HepG2 (cell line): Measurements from ENCODE around the gene CBLN3. TPM values are rescaled to one million over a fixed set of nuclear protein-coding genes. Genes with fewer than 3 reads are reported as not detected.

ENCODE experiments used
- ATAC-seq: fragments of 200-7000 bp; cut with Tn5 transposase; 3 replicates; pipeline ENCODE4 v1.9.1; 2020; ENCODE audit warnings: mild to moderate bottlenecking, moderate library complexity
- BruUV-seq: library from RNA; stranded (reverse); fragments of 400-500 nt; replicated peaks from 2 replicates; lab custom pipeline; 2021; lab: Mats Ljungman, UMichigan
- CTCF ChIA-PET: fragments of 300-600 bp; formaldehyde crosslinking; extraction: SDS; loops from one replicate; lab custom pipeline; 2021; ENCODE audit warnings: low total read pairs, inconsistent platforms, low intra/inter-chr PET ratio; lab: Yijun Ruan, JAX
- POLR2A ChIA-PET: fragments of 350-600 bp; sonication (Branson Sonifier 250); formaldehyde crosslinking; loops from one replicate; lab custom pipeline; 2020; ENCODE audit warnings: antibody characterized with exemption, inconsistent platforms; lab: Yijun Ruan, JAX
- DNase-seq: peaks from one replicate; pipeline ENCODE4 v3.0.0-alpha.2; 2015; ENCODE audit warnings: low spot score
- FAIRE-seq: peaks from 3 replicates; lab custom pipeline; 2011; peaks lifted over from hg19 to GRCh38; lab: Jason Lieb, UNC
- H2AFZ ChIP-seq: one replicate; pipeline ENCODE4 v1.6.1; 2011; ENCODE audit warnings: low read length, inconsistent platforms
- H3K27ac ChIP-seq: fragments of 300-600 bp; 3 replicates; pipeline ENCODE4 v1.8.0; 2011; ENCODE audit warnings: mixed run types, mild to moderate bottlenecking, mixed read lengths, low read length, inconsistent platforms; ENCODE audit not compliant: insufficient read depth; ENCODE audit errors: extremely low read length
- H3K27me3 ChIP-seq, 2 experiments: fragments of 200-600 bp in 1 of 2; 2 replicates in 1 of 2; 3 replicates in 1 of 2; pipeline versions ENCODE4 v1.6.0 to v1.8.0; 2011; ENCODE audit warnings: low read length in 2 of 2, mild to moderate bottlenecking in 2 of 2, moderate library complexity in 2 of 2, inconsistent platforms in 1 of 2; ENCODE audit not compliant: insufficient read depth in 2 of 2, control insufficient read depth in 1 of 2
- H3K36me3 ChIP-seq, 2 experiments: fragments of 200-600 bp in 1 of 2; replicated peaks in 1 of 2; 2 replicates in 1 of 2; 3 replicates in 1 of 2; pipeline versions ENCODE4 v1.5.1 to v1.8.0; 2011; ENCODE audit warnings: low read length in 2 of 2, inconsistent platforms in 1 of 2; ENCODE audit not compliant: insufficient read depth in 2 of 2, control insufficient read depth in 1 of 2
- H3K4me1 ChIP-seq: 2 replicates; pipeline ENCODE4 v1.5.1; 2012; ENCODE audit warnings: low read length, inconsistent platforms; ENCODE audit not compliant: insufficient read depth
- H3K4me2 ChIP-seq: 2 replicates; pipeline ENCODE4 v1.6.0; 2011; ENCODE audit warnings: low read depth, low read length, inconsistent platforms
- H3K4me3 ChIP-seq, 3 experiments: fragments of 200-600 bp in 1 of 3; sonication (generic), shearing (Covaris generic) in 1 of 3; replicated peaks in 1 of 3; 2 replicates each; pipeline ENCODE4 v1.5.1; 2011 to 2016; ENCODE audit warnings: low read length in 3 of 3, inconsistent platforms in 2 of 3, low read depth in 2 of 3, mild to moderate bottlenecking in 2 of 3, control low read depth in 1 of 3, mixed read lengths in 1 of 3; ENCODE audit not compliant: insufficient read depth in 1 of 3
- H3K79me2 ChIP-seq: one replicate; pipeline ENCODE4 v1.6.1; 2011; ENCODE audit warnings: low read length, inconsistent platforms; ENCODE audit not compliant: insufficient read depth
- H3K9ac ChIP-seq: 2 replicates; pipeline ENCODE4 v1.6.0; 2011; ENCODE audit warnings: mild to moderate bottlenecking, low read depth, low read length, inconsistent platforms; ENCODE audit not compliant: insufficient read depth
- H3K9me3 ChIP-seq: 2 replicates; pipeline ENCODE4 v1.5.1; 2012; ENCODE audit warnings: mild to moderate bottlenecking, low read length
- H4K20me1 ChIP-seq: 2 replicates; pipeline ENCODE4 v1.6.0; 2011; ENCODE audit warnings: inconsistent platforms, mild to moderate bottlenecking, low read length, moderate library complexity; ENCODE audit not compliant: insufficient read depth
- ARHGAP35 ChIP-seq: sonication (generic); formaldehyde crosslinking; IDR thresholded peaks from 2 replicates; pipeline ENCODE4 v1.9.0; 2022; ENCODE audit warnings: mild to moderate bottlenecking, inconsistent platforms, moderate library complexity, missing genetic modification reagents, borderline replicate concordance
- EED ChIP-seq: sonication (generic); formaldehyde crosslinking; IDR thresholded peaks from 2 replicates; pipeline ENCODE4 v1.5.0; 2020; ENCODE audit warnings: mild to moderate bottlenecking, missing genetic modification reagents
- FOXP4 ChIP-seq: sonication (generic); formaldehyde crosslinking; IDR thresholded peaks from 2 replicates; pipeline ENCODE4 v1.4.0; 2020; ENCODE audit warnings: missing genetic modification reagents
- HDAC2 ChIP-seq: sonication (generic); formaldehyde crosslinking; IDR thresholded peaks from 2 replicates; pipeline ENCODE4 v1.4.0; 2020; ENCODE audit warnings: missing genetic modification reagents
- KAT7 ChIP-seq: IDR thresholded peaks from 2 replicates; pipeline ENCODE4 v1.6.1; 2018; ENCODE audit warnings: borderline replicate concordance, missing compliant biosample characterization
- KMT2A ChIP-seq: sonication (generic); formaldehyde crosslinking; IDR thresholded peaks from 2 replicates; pipeline ENCODE4 v1.4.0; 2020; ENCODE audit warnings: missing genetic modification reagents
- NR2F1 ChIP-seq, 2 experiments: fragments of 450-650 bp in 1 of 2; formaldehyde crosslinking in 1 of 2; IDR thresholded peaks; 2 replicates each; pipeline versions ENCODE4 v1.5.0 to v1.6.1; 2016 to 2020; ENCODE audit warnings: mild to moderate bottlenecking in 1 of 2, missing compliant biosample characterization in 1 of 2, missing genetic modification reagents in 1 of 2, moderate library complexity in 1 of 2
- RELA ChIP-seq: sonication (generic); formaldehyde crosslinking; IDR thresholded peaks from 2 replicates; pipeline ENCODE4 v1.4.0; 2020; ENCODE audit warnings: missing genetic modification reagents
- REPIN1 ChIP-seq: sonication (generic); formaldehyde crosslinking; IDR thresholded peaks from 2 replicates; pipeline ENCODE4 v1.8.0; 2022; ENCODE audit warnings: missing genetic modification reagents, low read depth, mild to moderate bottlenecking, borderline replicate concordance
- SRSF9 ChIP-seq: fragments of 200-400 bp; formaldehyde crosslinking; IDR thresholded peaks from 2 replicates; pipeline ENCODE4 v1.6.1; 2018; ENCODE audit warnings: borderline replicate concordance, mild to moderate bottlenecking, low read depth, low read length; ENCODE audit not compliant: insufficient read depth, poor library complexity, severe bottlenecking
- WGBS: methylation state at CpG from one replicate; pipeline ENCODE4 v1.1.6; 2017; ENCODE audit warnings: low lambda C conversion rate; 5-methylcytosine and 5-hydroxymethylcytosine counted together
- in situ Hi-C: cut with HindIII; loops from 2 replicates; pipeline ENCODE4 v1.10.0; 2017; ENCODE audit warnings: low pct_unique_long_range_greater_than_20kb; ENCODE audit not compliant: extremely low pct_ligation_motif_present
- intact Hi-C: fragments of 100-400 bp; cut with micrococcal nuclease; formaldehyde crosslinking; loops from one replicate; pipeline ENCODE4 v1.10.0; 2022; ENCODE audit not compliant: unreplicated experiment
- polyA plus RNA-seq, 8 experiments: library from polyadenylated mRNA; depleted of rRNA in 3 of 8; stranded (reverse) in 7 of 8; unstranded in 1 of 8; fragments of >200 nt; fragmentation: Illumina TruSeq in 4 of 8; extraction: Trizol in 4 of 8; gene quantifications; 2 replicates each; pipeline versions ENCODE4 v1.2.1 to v1.2.3, GENCODE V29; 2011 to 2016; ENCODE audit warnings: low read depth in 4 of 8, missing spikeins in 1 of 8, mixed read lengths in 1 of 8; ENCODE audit not compliant: insufficient read depth in 1 of 8
- total RNA-seq, 5 experiments: library from RNA; depleted of rRNA; stranded (reverse); fragments of >200 nt; fragmentation: Illumina TruSeq; extraction: Trizol; gene quantifications; 2 replicates each; pipeline ENCODE4 v1.2.3, GENCODE V29; 2016; ENCODE audit warnings: low read depth in 1 of 5

The CBLN3 gene
- total and polyA plus RNA-seq, 2 of the 13 experiments (the other 11 are each of a cell fraction or from before 2014, with no cell fraction given), result 0.66 to 0.98 TPM

- no peak for TF ChIP-seq SRSF9
Observed at GRCh38 chr14:24459331-24459730, 29.9 kb upstream of the CBLN3 start (continued).

GRCh38 chr14:24458736-24459135 lies 29.3 kb upstream of the CBLN3 start:
- H2AFZ ChIP-seq, result no peak overlapping the region
- H4K20me1 ChIP-seq, result no peaks in the 10 kb centered on the region
- no peaks in the 10 kb centered on the region for H3K79me2 ChIP-seq
- H3K9me3 ChIP-seq, result peaks cover 12% of the 10 kb centered on the region
- H3K27me3 ChIP-seq, result no peaks in the 10 kb centered on the region
- no peak for DNase-seq
- no peak for FAIRE-seq
- H3K27ac ChIP-seq, result no peak overlapping the region
- TF ChIP-seq FOXP4 (no peak), KMT2A (CRISPR knock-in tag) (no peak), HDAC2 (CRISPR knock-in tag) (no peak), KAT7 (CRISPR knock-in tag) (no peak), RELA (no peak), ARHGAP35 (CRISPR knock-in tag) (no peak), EED (CRISPR knock-in tag) (no peak), REPIN1 (CRISPR knock-in tag) (no peak), NR2F1 (CRISPR knock-in tag; IDR thresholded peaks at IDR 0.05) (no peak)
- ATAC-seq, result no peak
- no peaks in the 10 kb centered on the region for H3K4me1 ChIP-seq
- intact Hi-C loops, result no loop called here
- 96% methylated on average over 1 of the region's 1 CpG for WGBS
- ChIA-PET POLR2A (no interaction called here), CTCF (no interaction called here)
- H3K4me3 ChIP-seq, result no peak overlapping the region
- peaks cover 6 to 9% of the 10 kb centered on the region in 2 experiments; a peak in 3 of 5 replicates for H3K36me3 ChIP-seq
- BruUV-seq, result no TSS peak
- H3K4me2 ChIP-seq, result no peak overlapping the region
- in situ Hi-C loops, result no loop called here
- H3K9ac ChIP-seq, result no peak overlapping the region
